Dermis blood vessel endothelial cell (primary cell): ENCODE data around the gene COL9A3. TPM values are rescaled to one million over a fixed set of nuclear protein-coding genes. Genes with fewer than 3 reads are reported as not detected.

Experiments
- DNase-seq: peaks from one replicate; pipeline ENCODE4 v3.0.0; 2010
- total RNA-seq: library from RNA; depleted of rRNA; stranded (reverse); fragments of >200 nt; gene quantifications from 2 replicates; pipeline ENCODE4 v1.2.3, GENCODE V29; 2014

The COL9A3 gene
- 1.3 and 1.9 TPM in 2 replicates for total RNA-seq

GRCh38 chr20:62816884-62817873 lies at the start of gene COL9A3:
Gene COL9A3, plus strand, starts transcription at chr20:62817050. Its CDS starts 15 bp downstream, at chr20:62817065.
- DNase-seq: no peak

- no peak for DNase-seq
These were observed 48.7 kb upstream of the COL9A3 start for GRCh38 chr20:62768234-62768546.

DNA sequence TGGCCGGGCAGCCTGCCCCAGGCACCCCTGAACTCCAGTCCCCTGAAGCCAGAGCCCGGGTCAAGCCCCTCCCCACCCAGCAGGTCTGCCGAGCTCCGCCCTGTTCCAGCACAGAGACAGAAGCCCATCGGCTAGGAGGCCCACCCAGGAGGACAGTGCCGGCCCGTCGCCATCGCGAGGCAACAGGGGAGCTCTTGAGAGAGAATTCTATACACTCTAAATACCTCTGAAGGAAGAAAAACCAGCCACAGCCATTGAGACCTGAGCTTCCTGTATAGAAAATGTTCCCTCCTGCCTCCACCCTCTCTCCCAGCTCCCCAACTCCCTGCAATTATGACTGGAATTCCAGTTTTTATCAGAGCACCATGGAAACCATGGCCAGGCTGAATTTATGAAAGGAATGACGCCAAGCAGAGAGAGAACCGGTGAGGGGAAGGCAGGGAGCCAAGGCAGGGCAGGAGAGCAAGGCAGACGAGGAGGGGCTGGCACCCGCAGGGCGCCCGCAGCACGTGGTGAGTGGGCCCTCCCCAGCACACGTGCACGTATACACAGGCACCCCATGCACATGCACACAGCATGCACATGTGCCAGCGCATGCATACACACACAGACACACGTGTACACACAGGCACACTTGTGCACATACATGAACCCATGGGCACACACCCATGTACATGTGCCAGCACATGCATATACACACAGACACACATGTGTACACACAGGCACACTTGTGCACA lies 48.1 kb upstream of the COL9A3 start:
- peak; percentile 17 for DNase-seq

DNA sequence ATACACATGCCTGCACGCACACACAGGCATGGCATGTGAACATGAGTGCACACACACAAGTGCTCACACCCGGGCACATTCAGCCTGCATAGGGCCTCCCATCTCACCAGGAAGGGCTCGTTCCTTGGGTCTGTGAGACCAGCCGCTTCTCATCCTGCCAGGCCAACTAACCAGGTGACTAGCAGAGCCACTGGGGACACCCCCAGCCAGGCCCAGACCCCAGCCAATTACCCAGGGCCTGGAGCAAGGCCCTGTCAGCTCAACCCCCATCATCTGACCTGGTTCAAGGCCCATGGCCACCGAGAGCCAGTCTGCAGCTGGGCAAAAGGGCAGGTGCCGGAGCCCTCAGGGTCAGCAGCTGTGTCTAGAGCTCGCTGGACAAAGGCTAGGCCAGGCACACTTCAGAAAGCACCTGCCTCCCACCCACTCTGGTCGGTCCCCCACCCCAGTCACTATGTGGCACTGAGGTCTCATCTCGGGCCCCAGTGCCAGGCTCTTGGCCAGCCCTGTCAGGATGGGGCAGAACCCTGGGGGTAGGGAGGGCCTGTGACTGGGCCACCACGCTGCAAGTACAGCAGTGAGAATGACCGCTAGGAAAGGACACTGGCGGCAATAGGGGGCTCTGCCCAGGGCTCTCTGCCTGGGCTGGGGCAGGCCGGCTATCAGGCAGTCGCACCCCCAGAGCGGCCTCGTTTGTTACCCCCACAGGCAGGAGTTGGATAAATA lies 47.3 kb upstream of the COL9A3 start:
- DNase-seq: no peak

- DNase-seq: no peak
These were observed 46.5 kb upstream of the COL9A3 start for GRCh38 chr20:62770111-62770910.

GRCh38 chr20:62770916-62771315 lies 45.9 kb upstream of the COL9A3 start:
- DNase-seq: no peak

- DNase-seq: no peak
These were observed 45.3 kb upstream of the COL9A3 start for GRCh38 chr20:62771396-62772102.

DNA sequence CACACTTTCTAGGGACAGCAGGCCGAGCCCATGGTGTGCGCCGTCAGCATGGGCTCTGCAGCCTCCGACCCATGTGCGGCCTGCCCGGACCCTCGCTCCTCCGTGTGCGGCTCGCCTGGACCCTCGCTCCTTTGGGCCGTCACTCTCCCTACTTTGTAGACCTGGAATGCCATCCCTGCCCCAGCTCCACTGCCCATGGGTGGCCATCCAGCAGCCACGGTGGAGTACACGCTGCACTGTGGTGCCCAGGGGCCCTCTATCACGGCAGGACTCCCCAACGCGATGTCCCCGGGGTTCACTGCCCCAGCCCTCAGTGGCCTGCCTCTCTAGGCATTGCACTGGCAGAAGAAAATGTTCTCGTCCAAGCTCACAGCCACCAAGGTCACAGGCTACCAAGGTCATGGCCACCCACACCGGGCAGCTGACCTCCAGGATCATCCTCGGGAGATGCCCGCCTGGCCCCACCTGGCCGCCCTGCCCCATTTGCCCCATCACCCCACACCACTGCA lies 44.7 kb upstream of the COL9A3 start:
- no peak for DNase-seq

GRCh38 chr20:62772619-62772989 lies 44.2 kb upstream of the COL9A3 start:
- no peak for DNase-seq

DNA sequence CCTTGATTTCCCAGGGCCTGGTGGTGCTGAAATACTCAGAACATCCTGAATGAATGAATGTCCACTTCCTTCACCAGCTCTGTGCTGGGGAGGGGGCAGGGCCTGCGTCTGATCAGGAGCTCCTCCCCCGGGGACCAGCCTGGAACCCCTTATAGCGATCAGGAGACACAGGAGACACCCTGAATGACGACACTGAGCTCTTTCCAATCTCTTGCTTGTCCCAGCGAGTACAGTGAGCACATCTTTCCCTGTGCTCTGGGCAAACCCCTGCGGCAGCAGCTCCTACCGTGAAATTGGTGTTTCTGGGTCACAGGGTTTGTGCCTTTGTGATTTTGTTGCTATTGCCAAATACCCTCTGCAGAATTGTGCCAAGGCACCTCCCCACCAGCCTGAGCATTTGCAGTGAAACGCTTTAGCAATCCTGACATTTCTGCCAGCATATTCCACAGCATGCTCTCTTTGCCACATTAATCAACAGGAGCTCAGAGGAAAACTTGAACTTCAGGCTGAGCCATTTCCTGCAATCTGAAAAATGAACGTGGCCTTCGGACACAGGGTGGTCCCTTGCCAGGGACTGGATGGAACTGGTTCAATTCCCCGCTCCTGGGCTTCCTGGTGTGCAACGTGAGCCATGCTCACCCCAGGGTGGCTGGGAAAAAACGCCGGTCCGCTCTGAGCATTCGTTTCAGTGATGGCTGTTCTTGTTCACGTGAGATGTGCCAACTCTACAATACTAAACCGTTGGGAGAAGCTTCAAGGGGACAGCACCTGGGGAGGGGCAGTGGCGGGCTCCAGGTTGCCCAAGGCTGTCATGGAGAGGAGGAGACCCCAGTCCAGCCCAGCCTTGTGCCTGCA lies 43.6 kb upstream of the COL9A3 start:
- DNase-seq: peak; percentile 39

DNA sequence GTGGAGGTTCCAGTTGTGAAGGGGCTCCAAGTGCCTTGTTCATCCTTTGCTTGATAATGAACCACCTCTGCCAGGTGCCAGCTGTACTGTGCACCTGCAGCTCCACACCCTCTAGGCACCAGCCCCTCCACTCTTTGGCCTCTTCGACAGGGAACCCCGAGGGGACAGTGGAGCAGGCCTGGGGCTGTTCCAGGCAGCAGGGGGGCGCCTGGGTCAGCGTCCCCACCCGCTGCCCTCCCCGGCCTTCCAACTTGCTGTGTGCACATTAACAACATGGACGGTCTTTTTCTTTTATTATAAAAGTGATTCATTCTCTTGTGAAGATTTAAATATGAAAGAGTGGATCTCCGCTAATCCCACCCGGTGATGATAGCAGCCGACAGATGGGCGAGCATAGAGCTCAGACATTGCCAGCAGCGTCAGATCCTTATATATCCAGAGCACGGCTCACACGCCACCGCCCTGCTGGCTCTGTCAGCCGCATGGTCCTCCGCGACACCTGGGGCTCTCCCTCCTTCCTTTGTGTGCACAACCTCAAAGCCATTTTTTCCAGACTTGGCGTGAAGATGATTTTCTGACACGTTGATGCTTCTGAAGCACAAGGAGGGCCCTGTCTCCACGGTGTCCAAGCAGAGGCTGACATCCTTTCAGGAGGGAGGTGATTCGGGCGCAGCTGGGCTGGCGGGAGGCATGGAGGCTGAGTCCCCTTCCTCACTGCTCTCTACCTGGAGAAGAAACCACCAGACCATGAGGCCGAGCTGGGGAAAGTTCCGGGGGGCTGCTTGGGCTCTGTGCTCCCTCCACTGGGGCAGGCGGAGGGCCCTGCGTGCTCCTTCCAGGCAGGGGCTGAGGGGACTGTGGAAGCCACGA lies 42.8 kb upstream of the COL9A3 start:
- DNase-seq: no peak

- DNase-seq: no peak
These were observed 42.1 kb upstream of the COL9A3 start for GRCh38 chr20:62774762-62775161.

DNA sequence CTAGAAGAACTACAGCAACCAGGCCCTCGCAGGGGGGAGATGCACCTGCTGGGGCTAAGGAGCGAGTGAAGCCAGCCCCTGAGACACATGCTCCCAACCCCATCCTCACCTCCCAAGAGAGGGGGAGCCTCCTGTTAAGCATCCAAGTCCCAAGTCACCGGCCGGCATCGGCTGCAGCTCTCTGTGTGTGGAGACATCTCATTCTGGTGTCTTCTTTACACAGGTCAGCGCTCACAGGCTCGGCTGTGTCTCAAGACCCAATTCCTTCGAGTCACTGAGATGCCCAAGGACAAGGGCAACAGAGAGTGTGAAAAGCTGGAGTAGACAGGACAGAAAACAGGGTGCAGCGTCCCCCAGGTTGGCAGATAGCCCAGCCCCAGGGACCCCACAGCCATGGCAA lies 41.6 kb upstream of the COL9A3 start:
- no peak for DNase-seq

DNA sequence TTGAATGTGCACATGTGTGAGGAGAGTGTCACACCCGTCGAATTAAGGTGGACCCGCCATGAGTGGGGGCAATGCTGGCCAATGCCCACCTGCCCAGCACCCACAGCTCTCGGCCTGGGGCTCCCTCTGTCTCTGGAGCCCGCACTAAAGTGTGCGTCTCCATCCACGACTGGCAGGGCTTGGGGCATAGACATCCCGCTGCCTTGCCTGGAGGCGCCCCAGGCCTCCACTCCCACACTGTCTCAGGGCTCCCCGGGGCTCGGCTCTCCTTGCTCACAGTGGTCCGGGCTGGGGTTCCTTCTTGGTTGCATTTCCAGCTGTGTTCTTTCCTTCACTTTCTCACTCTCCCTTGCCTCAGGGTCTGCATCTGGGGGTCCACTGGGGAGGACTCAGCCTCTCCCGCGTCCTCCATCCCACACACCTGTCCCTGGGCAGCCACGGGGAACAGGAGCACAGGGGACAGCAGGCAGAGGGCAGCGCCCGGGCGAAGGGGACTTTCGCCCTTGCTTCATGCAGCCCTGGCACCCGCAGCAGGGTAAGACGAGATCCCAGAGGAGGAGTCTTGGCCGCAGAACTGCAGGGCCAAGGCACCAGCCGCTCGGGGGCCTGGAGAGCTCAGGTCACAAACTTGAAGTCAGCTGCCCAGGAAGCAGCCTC lies 40.7 kb upstream of the COL9A3 start:
- no peak for DNase-seq

- peak; percentile 13 for DNase-seq
These were observed 39.9 kb upstream of the COL9A3 start for GRCh38 chr20:62776692-62777527.

DNA sequence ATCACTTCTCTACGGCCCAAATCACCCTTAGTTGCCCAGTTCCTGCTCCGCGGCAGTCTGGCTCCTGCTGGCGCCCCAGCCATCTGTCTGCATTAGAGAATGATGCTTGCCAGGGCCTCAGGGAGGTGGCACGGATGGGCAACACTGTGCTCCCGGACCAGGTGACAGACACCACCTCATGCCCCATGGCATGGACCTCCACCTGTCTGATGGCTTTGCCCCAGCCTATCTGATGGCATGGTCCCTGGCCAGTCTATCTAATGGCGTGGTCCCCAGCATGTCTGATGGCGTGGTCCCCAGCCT lies 39.4 kb upstream of the COL9A3 start:
- no peak for DNase-seq

DNA sequence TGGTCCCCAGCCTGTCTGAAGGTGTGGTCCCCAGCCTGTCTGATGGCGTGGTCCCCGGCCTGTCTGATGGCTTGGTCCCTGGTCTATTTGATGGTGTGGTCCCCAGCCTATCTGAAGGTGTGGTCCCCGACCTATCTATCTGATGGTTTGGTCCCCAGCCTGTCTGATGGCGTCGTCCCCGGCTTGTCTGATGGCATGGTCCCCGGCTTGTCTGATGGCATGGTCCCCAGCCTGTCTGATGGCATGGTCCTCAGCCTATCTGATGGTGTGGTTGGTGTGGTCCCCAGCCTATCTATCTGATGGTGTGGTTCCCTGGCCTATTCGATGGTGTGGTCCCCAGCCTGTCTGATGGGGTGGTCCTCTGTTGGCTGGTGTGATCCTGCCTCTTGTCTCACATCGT lies 38.8 kb upstream of the COL9A3 start:
- DNase-seq: no peak
